H7 (cell line): ENCODE results near the gene THPO. TPM values are rescaled to one million over a fixed set of nuclear protein-coding genes. Genes with fewer than 3 reads are reported as not detected.

Source experiments
- DNase-seq: peaks from one replicate; pipeline ENCODE4 v3.0.0; 2012
- H3K27me3 ChIP-seq: 2 replicates; pipeline ENCODE4 v1.6.0; 2011; ENCODE audit warnings: mild to moderate bottlenecking, low read length; ENCODE audit not compliant: control insufficient read depth, insufficient read depth
- H3K36me3 ChIP-seq: replicated peaks from 2 replicates; pipeline ENCODE4 v1.5.1; 2011; ENCODE audit warnings: low read length; ENCODE audit not compliant: control insufficient read depth, insufficient read depth
- H3K4me3 ChIP-seq: 2 replicates; pipeline ENCODE4 v1.5.1; 2011; ENCODE audit warnings: low read depth, mild to moderate bottlenecking, control low read depth, low read length, moderate library complexity; ENCODE audit not compliant: insufficient read depth
- total RNA-seq: library from RNA; depleted of rRNA; stranded (reverse); fragments of >200 nt; shearing (Covaris generic); gene quantifications from 2 replicates; pipeline ENCODE4 v1.2.3, GENCODE V29; 2014

The THPO gene
- total RNA-seq, 1 experiment from 2014 or later: 0.80 TPM

DNA sequence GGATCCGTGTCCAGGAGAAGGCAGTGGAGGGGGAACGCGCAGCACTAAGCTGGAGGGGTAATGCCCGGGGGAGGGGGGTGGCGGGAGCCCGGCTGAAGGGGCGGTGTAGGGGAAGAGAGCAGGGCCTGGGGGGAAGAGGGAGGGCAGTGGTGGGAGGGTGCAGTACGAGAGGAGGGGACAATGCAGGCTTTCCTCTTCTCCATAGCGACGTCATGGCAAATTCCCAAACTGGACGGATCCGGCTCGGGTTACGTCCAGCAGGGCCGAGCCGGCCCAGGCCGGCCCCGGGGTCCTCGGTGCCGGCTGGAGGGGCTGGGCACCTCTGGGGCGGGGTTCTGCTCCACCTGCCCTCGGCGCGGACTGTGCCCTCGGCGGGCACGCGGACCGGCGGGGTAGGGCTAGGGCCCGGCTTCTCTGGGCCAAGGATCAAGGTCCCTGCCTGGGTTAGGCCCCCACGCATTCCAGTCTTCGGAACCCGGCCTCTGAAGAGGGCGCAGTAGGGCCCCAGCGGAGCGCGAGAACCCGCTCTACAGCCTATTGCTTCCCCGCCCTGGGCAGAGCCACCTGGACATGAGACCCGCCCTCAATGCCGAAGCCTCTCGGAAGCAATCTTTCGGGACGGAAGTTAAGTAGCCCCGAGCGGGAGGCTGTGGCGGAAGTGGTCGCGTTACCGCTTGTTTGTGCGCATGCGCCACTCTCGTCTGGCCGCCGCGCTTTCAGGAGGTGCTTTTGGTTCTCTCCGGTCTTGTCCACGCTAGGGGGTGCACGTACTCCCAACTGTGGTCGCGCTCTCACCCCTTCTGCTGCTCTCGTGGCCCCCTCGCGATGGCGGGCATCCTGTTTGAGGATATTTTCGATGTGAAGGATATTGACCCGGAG lies 15.1 kb downstream of the THPO start:
- DNase-seq: peak; percentile 97
- peaks cover 15% of the 10 kb centered on the region for H3K36me3 ChIP-seq
- H3K4me3 ChIP-seq: peak overlapping the region; percentile 83
- peaks cover 7% of the 10 kb centered on the region for H3K27me3 ChIP-seq

DNA sequence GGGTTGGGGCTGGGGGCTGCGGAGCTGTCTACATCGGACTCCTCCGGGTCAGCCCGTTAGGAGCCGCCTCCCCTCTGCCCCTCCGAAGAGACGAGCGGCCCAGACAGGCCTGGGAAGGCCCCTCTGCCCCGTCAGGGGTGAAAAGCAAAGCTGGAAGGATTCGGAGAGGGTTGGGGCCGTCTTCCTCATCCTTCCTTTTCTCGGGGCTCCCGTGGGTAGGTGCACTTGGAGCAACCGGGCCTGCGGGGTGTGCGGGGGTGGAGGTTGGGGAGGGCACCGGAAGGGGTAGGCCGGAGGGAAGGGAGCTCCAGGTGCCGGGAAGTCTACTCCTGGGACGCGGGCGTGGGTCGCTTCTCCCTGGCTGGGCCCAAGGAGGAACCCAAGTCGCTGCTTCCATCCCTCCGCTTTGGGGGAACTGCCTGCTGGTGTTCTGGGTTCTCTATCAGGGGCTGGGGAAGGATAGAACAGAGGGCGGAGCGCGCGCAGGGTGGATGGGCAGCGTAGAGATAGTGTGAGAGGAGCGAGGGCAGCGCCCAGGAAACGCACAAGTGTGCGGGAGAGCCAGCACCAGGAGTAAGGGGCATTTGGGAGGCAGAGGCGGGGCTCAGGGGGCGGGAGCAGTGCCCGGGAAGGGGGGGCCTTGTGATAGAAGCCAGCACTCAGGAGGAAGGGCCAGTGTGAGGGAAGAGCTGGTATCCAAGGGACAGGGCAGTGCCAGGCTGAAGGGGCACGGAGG lies 15.9 kb downstream of the THPO start:
- peaks cover 7% of the 10 kb centered on the region for H3K27me3 ChIP-seq
- H3K36me3 ChIP-seq: peaks cover 15% of the 10 kb centered on the region
- no peak for DNase-seq
- H3K4me3 ChIP-seq: peak overlapping the region; percentile 83

DNA sequence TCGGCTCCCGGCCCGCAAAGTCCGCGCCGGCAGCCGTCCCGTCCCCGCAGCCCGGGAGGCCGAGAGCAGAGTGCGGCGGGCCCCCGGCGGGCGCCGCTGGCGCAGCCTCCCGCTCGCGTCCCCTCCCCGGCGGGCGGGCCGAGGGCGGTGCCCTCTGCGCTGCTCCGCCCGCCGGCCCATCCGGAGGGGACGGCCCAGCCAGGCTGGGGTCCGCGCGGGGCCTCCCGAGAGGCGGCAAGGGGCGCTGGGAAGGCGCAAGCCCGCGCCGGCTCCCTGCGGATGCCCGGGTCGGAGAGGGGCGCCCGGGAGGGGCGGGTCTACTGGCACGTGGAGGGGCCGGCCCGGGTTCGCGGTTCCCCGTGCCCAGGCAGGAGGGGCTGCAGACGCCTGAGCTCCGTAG lies 16.5 kb downstream of the THPO start, which contains the start of the genes CLCN2 and POLR2H:
Gene CLCN2 (minus strand): TSS at position 74 of the 400 bp plus-strand sequence. CDS start 126 bp downstream, outside the sequence.
Gene POLR2H (plus strand): TSS at position 179 of the 400 bp plus-strand sequence. CDS start 1,783 bp downstream, outside the sequence.
- Histone ChIP-seq H3K4me3 (peak within 1 kb of the TSS; percentile 83), H3K36me3 (peaks cover 11% of the 10 kb centered on the region), H3K27me3 (peaks cover 7% of the 10 kb centered on the region)
- DNase-seq: peak; percentile 93

DNA sequence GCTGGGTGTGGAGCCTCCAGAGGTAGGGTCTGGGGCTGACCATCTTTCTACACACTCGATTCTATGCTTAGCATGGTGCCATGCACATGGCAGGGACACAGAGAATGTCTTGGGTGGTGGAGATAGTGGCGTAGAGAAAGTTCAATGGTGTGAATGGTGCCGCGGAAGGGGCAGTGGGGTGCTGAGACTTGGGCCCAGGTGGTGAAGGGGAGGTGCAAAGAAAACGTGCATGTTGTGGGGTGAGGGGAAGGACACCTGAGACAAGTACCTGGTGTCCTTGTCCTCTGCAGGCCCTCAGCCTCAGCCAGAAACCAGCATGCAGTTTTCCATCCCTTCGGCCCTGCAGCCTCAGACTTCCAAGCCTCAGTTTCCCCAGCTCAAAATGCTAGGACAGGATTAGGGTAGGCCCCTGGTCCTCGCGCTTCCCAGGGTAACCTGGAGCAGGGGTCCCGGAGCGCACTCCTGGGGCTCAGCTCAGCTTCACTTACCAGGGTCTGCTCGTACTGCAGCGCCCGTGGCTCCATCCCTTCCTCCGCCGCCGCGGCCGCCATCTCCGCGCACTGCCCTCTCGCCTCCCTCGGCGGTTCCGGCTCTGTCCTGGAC lies 17.0 kb downstream of the THPO start:
- peak; percentile 34 for DNase-seq
- peak overlapping the region; percentile 83 for H3K4me3 ChIP-seq
- peaks cover 10% of the 10 kb centered on the region for H3K36me3 ChIP-seq
- H3K27me3 ChIP-seq: peaks cover 7% of the 10 kb centered on the region

DNA sequence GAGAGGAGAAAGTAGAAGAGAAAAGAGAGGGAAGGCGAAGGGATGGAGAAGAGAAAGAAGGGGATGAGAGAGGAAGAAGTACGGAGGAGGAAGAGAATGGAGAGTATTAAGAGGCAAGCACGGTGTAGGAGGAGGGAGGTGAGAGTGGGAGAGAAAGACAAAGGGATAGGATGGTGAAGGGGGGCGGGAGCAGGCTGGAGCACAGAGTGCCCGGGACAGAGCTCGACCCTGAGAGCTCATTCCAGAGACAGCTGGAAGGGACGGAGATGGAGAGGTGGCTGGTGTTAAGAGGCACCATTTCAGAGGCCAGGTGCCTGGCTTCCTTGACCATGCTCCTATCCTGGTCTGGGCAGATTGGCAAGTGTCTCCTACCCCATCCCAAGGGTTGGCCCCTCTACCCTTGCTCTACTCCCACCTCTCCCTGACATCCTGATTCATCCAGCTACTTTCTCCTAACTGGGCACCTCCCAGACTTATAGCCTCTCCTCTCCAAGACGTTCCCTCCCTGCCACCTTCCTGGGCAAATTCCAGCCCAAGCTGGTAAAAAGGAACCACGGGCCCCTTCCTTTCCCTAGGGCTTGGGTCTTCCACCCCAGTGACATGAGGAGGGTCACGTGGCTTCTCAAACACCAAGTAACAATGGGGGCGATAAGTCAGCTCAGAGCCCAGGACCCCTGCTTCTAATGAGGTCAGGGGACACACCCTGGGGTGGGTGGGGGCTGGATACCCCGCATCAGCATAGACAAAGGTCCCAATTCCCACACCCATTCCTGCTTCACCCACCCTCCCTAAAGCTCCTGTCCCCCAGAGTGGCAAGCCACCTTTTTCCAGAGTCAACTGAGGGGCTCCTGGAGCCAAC lies 17.7 kb downstream of the THPO start:
- peak; percentile 64 for DNase-seq
- Histone ChIP-seq H3K4me3 (peak overlapping the region; percentile 83), H3K27me3 (peaks cover 7% of the 10 kb centered on the region), H3K36me3 (peaks cover 11% of the 10 kb centered on the region)

DNA sequence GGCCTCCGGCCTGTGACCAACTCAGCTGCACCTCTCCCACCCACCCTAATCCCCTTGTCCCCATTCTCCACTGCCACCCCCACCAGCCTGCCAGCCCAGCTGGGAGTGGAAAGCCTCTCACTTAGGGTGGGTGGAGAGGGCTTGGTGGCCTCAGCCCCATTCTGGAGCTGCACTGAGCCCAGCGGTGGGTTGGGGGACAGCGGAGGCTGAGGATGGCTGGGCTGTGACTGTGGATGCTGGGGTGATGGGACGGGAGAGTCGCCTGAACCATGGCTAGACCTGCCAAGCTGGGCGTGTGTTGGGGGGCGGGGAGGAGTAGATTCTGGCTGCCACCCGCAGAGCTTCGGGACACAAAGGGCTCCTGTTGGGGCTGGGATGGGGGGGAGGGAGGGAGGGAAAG lies 18.4 kb downstream of the THPO start:
- Histone ChIP-seq H3K36me3 (peaks cover 11% of the 10 kb centered on the region), H3K4me3 (no peak overlapping the region), H3K27me3 (peaks cover 7% of the 10 kb centered on the region)
- DNase-seq: peak; percentile 74

DNA sequence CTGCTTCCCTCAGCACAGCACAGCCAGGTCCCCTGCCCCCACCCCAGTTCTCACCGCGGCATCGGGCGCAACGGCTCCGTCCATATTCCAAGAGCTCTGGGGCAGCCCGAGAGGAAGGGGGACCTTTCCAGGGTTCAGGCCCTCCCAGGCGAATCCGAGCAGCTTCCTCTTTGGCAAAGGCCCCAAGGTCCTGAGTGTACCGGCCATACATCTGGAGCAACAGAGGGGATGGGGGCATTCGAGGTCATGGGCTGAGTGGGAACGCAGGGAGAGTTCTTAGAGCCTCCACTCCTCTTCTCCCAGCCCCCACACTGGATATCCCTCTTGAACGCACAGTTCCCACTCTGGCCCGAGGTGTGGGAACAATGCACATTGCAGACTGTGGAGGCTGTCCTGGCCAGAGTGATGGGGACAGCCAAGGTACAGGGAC lies 19.1 kb downstream of the THPO start:
- Histone ChIP-seq H3K36me3 (peaks cover 9% of the 10 kb centered on the region), H3K4me3 (no peak overlapping the region), H3K27me3 (peaks cover 7% of the 10 kb centered on the region)
- DNase-seq: no peak

DNA sequence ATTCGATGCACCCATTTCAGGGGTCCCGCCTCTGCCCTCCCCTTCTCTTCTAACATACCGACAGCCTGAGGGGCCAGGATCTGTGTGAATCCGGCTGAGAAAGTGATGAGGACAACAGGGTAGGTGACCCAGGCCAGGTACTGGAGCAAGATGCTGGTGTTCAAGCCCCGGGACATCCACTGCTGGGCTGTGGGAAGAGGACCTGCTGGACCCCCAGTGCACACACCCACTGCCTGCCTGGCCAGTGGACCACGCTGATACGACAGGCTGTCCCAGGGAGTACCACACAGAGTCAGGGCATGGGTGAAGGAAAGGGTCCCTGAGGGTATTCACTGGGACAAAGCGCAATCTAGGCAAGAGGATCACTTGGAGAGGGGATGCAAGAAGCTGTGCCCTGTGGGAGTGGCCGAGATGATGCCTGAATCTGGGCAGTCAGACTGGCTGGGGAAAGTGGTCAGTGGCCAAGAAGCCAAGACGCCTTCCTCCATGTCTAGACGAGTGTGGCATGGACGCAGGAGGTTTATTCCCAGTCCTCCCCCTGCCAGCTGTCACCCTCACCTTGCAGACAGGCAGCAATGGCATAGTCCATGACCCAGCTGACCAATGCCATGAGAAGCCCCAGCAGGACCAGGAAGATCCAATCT lies 19.8 kb downstream of the THPO start:
- DNase-seq: no peak
- H3K27me3 ChIP-seq: peaks cover 7% of the 10 kb centered on the region
- H3K4me3 ChIP-seq: no peak overlapping the region
- peaks cover 14% of the 10 kb centered on the region for H3K36me3 ChIP-seq

DNA sequence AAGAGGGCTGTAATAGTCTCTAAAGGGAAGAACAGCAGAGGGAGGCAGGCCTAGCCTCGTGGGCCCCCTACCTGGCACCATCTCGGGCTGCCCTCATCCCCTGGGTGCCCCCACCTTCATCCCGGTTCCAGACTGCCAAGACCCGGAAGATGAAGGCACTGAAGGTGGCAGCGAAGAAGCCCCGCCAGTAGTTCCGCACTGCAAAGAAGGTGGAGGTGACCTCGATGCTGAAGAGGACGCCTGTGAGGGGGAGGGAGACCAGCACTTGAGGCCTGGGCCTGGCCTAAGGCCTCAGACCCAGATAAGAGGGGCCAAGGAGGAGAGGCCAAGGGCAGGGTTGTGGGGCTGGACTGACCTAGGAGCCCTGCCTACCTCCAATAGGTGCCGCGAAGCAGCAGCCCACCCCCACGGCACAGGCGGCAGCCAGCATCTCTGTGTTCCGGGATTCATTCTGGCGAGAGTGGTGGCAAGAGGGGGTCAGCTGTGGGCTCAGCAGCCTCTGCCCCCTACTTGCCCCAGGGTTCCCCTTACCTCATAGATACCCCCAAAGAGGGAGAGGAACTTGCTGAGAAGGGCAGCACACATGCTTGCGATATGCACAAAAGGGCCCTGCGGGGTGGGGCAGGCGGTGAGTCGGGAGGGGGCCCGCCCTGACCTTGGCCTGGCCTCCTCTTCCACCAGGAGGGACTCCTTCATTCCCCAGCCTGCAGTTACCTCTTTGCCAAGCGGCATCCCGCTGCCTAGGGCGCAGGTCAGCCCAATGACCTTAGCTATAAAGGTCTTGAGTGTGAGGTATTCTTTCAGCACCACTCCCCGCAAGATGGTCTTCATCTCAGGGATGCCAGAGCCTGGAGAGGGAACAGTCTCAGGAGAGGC lies 20.5 kb downstream of the THPO start:
- no peak overlapping the region for H3K4me3 ChIP-seq
- H3K27me3 ChIP-seq: peaks cover 7% of the 10 kb centered on the region
- H3K36me3 ChIP-seq: peaks cover 17% of the 10 kb centered on the region
- DNase-seq: no peak

DNA sequence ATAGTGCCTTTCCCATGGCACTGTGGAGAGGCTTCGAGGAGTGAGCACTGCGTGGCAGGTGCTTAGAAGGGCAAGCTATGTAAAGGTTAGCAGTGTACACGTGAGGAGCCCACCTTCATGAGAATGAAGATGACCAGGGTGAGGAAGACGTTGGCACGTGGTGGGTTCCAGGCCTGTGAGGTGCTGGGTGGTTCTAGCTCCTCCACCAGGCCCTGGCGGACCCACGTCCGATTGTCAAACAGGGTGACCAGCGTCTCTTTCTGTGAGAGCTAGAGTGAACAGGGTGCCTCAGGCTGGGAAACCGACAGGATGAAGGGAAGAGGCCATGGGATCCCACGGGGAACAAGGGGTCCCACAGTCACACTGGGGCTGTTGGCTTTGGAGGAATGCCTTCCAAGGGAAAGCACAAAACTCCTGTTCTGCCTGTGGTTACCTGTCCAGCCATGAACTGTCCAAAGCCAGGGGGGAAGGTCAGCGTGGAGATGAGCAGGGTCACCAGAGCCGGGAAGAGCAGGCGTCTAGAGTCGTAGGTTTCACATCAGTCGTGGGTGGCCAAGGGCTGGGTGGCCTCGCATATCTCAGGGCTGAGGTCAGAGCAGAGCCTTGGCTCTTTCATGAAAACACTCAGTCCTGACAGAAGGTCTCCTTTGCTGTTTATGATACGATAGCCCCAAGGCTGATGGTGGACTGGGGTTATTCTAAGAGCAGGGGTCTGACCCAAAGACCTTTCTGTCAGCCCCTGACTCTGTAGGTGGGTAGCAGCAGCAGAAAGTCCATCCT lies 22.6 kb downstream of the THPO start:
- DNase-seq: no peak
- H3K27me3 ChIP-seq: no peaks in the 10 kb centered on the region
- H3K4me3 ChIP-seq: no peak overlapping the region
- peaks cover 24% of the 10 kb centered on the region for H3K36me3 ChIP-seq

DNA sequence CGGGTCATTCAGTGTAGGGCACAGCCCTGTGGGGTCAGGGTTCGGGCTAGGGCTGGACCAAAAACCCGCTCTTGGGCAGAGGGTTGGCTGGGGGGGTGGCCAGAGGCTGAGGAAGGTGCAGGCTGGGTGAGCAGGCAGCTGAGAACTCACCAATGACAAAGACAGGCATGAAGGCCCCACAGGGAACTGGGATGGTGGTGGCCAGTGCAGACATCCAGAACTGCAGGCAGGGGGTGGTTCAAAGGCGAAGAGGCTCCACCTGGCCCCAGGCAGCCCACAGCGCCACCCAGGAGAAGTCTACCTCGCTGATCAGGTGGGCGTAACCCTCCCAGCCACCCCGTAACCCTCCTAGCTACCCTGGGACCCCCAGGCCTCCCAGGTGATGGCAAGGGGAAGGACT lies 23.3 kb downstream of the THPO start:
- Histone ChIP-seq H3K27me3 (no peaks in the 10 kb centered on the region), H3K4me3 (no peak overlapping the region), H3K36me3 (peaks cover 24% of the 10 kb centered on the region)
- no peak for DNase-seq

DNA sequence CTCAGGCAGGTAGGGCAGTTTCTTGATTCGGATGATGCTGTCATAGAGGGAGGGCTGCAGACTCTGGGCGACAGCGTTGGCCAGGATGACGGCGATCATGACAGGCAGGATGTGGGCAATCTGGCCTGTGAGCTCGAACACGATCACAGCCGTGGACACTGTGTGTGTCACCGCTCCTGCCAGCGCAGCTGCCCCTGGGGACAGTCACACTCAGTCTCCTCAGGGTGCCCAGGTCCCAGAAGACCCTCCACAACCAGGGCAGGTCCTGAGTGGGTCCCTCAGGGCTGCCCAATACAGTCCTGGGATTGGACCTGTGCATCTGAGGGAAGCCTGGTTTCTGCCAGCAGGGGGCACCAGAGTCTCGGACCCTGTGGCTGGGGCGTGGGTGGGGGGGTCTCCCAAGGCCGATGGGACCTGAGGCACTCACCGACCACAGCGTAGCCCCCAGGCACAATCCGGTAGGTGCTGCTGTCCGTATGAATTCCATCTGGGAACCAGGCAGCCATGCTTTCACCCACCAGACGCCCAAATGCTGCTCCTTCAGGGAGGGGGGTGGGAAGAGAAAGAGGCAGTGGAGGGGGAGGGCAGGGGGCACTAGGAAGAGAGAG lies 23.8 kb downstream of the THPO start:
- H3K4me3 ChIP-seq: no peak overlapping the region
- peaks cover 24% of the 10 kb centered on the region for H3K36me3 ChIP-seq
- no peaks in the 10 kb centered on the region for H3K27me3 ChIP-seq
- peak; percentile 94 for DNase-seq
